ENCODE results near the gene SLC51A.

- TF ChIP-seq CTCF (IDR thresholded peaks at IDR 0.05) (no peak), POLR2A (IDR thresholded peaks at IDR 0.05) (no peak)
Observed at GRCh38 chr3:196225763-196226364, 9.5 kb downstream of the SLC51A start.
